NCI-H1048 (cell line): ENCODE results near the gene HINFP.
"Not testable (repeated sequence)": the region's sequence is repeated elsewhere in the genome, so short reads cannot be mapped to it uniquely, and the experiment has no call there.

Source experiments
- DNase-seq: peaks from one replicate; lab custom pipeline; 2025; lab: John Stamatoyannopoulos, UW

The HINFP gene

GRCh38 chr11:119155733-119156492 is 34.5 kb downstream of the HINFP start:
- DNase-seq: no peak

- no peak for DNase-seq
Observed at GRCh38 chr11:119156496-119156895, 35.1 kb downstream of the HINFP start.

- DNase-seq: no peak
Observed at GRCh38 chr11:119157063-119157462, 35.7 kb downstream of the HINFP start.

- no peak for DNase-seq
Observed at GRCh38 chr11:119158467-119158866, 37.1 kb downstream of the HINFP start.

GRCh38 chr11:119160151-119160550 is 38.8 kb downstream of the HINFP start:
- no peak for DNase-seq

GRCh38 chr11:119161871-119162270 is 40.5 kb downstream of the HINFP start:
- DNase-seq: no peak

- no peak for DNase-seq
Observed at GRCh38 chr11:119166368-119167076, 45.1 kb downstream of the HINFP start.

- not testable (repeated sequence) for DNase-seq
Observed at GRCh38 chr11:119167077-119167458, 45.7 kb downstream of the HINFP start.

GRCh38 chr11:119167933-119168332 is 46.6 kb downstream of the HINFP start:
- no peak for DNase-seq

- no peak for DNase-seq
Observed at GRCh38 chr11:119168471-119169281, 47.3 kb downstream of the HINFP start, which contains the start of gene NLRX1. Gene NLRX1 (plus strand): TSS chr11:119168725. CDS start chr11:119171404, 2,679 bp downstream.

GRCh38 chr11:119169282-119169719 is 47.9 kb downstream of the HINFP start:
- no peak for DNase-seq

- no peak for DNase-seq
Observed at GRCh38 chr11:119172513-119172912, 51.1 kb downstream of the HINFP start.

- DNase-seq: no peak
Observed at GRCh38 chr11:119173453-119173852, 52.1 kb downstream of the HINFP start.

GRCh38 chr11:119175493-119176077 is 54.2 kb downstream of the HINFP start:
- DNase-seq: no peak

GRCh38 chr11:119178166-119178680 is 56.8 kb downstream of the HINFP start:
- DNase-seq: no peak

- DNase-seq: no peak
Observed at GRCh38 chr11:119179342-119179741, 58.0 kb downstream of the HINFP start.

GRCh38 chr11:119179983-119180382 is 58.6 kb downstream of the HINFP start:
- no peak for DNase-seq

GRCh38 chr11:119180729-119181676 is 59.6 kb downstream of the HINFP start:
- no peak for DNase-seq

GRCh38 chr11:119181677-119182412 is 60.5 kb downstream of the HINFP start:
- no peak for DNase-seq

GRCh38 chr11:119184399-119184798 is 63.0 kb downstream of the HINFP start:
- not testable (repeated sequence) for DNase-seq
